Trophoblast cell (in vitro differentiated cells and primary cell): ENCODE results near the gene PMVK.

ENCODE experiments used
- DNase-seq, 2 donors: peaks; one replicate each; pipeline ENCODE4 v3.0.0-alpha.2; 2016
- H2AFZ ChIP-seq: 2 replicates; pipeline ENCODE4 v1.6.1; 2013; ENCODE audit warnings: low read length, moderate library complexity, mild to moderate bottlenecking; ENCODE audit not compliant: insufficient read depth, poor library complexity
- H2AK5ac ChIP-seq: 2 replicates; pipeline ENCODE4 v1.6.1; 2013; ENCODE audit warnings: mild to moderate bottlenecking, low read length
- H2BK120ac ChIP-seq: 2 replicates; pipeline ENCODE4 v1.6.1; 2013; ENCODE audit warnings: low read length, mild to moderate bottlenecking, moderate library complexity; ENCODE audit not compliant: insufficient read depth, poor library complexity
- H2BK12ac ChIP-seq: 2 replicates; pipeline ENCODE4 v1.6.1; 2013; ENCODE audit warnings: mild to moderate bottlenecking, low read length, moderate library complexity
- H2BK5ac ChIP-seq: 2 replicates; pipeline ENCODE4 v1.6.1; 2013; ENCODE audit warnings: low read length, low read depth, moderate library complexity, mild to moderate bottlenecking; ENCODE audit not compliant: poor library complexity
- H3K14ac ChIP-seq: 2 replicates; pipeline ENCODE4 v1.6.1; 2013; ENCODE audit warnings: mild to moderate bottlenecking, low read length
- H3K18ac ChIP-seq: 2 replicates; pipeline ENCODE4 v1.6.1; 2013; ENCODE audit warnings: mild to moderate bottlenecking, low read length
- H3K23ac ChIP-seq: 2 replicates; pipeline ENCODE4 v1.6.1; 2013; ENCODE audit warnings: low read length
- H3K27ac ChIP-seq: 2 replicates; pipeline ENCODE4 v1.5.1; 2013; ENCODE audit warnings: low read depth, mild to moderate bottlenecking, inconsistent platforms, low read length, moderate library complexity
- H3K27me3 ChIP-seq: 2 replicates; pipeline ENCODE4 v1.6.1; 2013; ENCODE audit warnings: inconsistent platforms, mild to moderate bottlenecking, low read length, moderate library complexity; ENCODE audit not compliant: insufficient read depth
- H3K36me3 ChIP-seq, 2 experiments: 1 replicate in 1 of 2; 2 replicates in 1 of 2; pipeline ENCODE4 v1.6.1; 2013; ENCODE audit warnings: low read length in 2 of 2, mild to moderate bottlenecking in 2 of 2, moderate library complexity in 1 of 2; ENCODE audit not compliant: insufficient read depth in 2 of 2, control insufficient read depth in 1 of 2
- H3K4ac ChIP-seq: 2 replicates; pipeline ENCODE4 v1.6.1; 2013; ENCODE audit warnings: low read depth, mild to moderate bottlenecking, low read length, moderate library complexity
- H3K4me1 ChIP-seq, 2 experiments: 1 replicate in 1 of 2; 2 replicates in 1 of 2; pipeline ENCODE4 v1.6.1; 2013; ENCODE audit warnings: low read length in 2 of 2, mild to moderate bottlenecking in 2 of 2, moderate library complexity in 1 of 2; ENCODE audit not compliant: insufficient read depth in 2 of 2, control insufficient read depth in 1 of 2
- H3K4me2 ChIP-seq: 2 replicates; pipeline ENCODE4 v1.6.1; 2013; ENCODE audit warnings: inconsistent platforms, mild to moderate bottlenecking, low read length, moderate library complexity
- H3K4me3 ChIP-seq: 2 replicates; pipeline ENCODE4 v1.5.1; 2013; ENCODE audit warnings: mild to moderate bottlenecking, low read depth, low read length, inconsistent platforms
- H3K79me1 ChIP-seq: one replicate; pipeline ENCODE4 v1.6.1; 2013; ENCODE audit warnings: low read length
- H3K79me2 ChIP-seq: 2 replicates; pipeline ENCODE4 v1.6.1; 2013; ENCODE audit warnings: low read length, mild to moderate bottlenecking; ENCODE audit not compliant: control insufficient read depth, insufficient read depth, poor library complexity
- H3K9ac ChIP-seq: 2 replicates; pipeline ENCODE4 v1.6.1; 2013; ENCODE audit warnings: mild to moderate bottlenecking, low read length
- H3K9me3 ChIP-seq: 2 replicates; pipeline ENCODE4 v1.6.1; 2013; ENCODE audit warnings: low read depth, mild to moderate bottlenecking, control low read depth, inconsistent platforms, low read length; ENCODE audit not compliant: insufficient read depth
- H4K12ac ChIP-seq: 2 replicates; pipeline ENCODE4 v1.6.1; 2013; ENCODE audit warnings: low read depth, mild to moderate bottlenecking, low read length, moderate library complexity
- H4K8ac ChIP-seq: 2 replicates; pipeline ENCODE4 v1.6.1; 2013; ENCODE audit warnings: low read depth, mild to moderate bottlenecking, low read length, moderate library complexity
- H4K91ac ChIP-seq: one replicate; pipeline ENCODE4 v1.6.1; 2013; ENCODE audit warnings: low read depth, mild to moderate bottlenecking, low read length, moderate library complexity
- WGBS: extraction: QIAGEN DNeasy Blood & Tissue Kit; methylation state at CpG from one replicate; pipeline ENCODE4 v1.1.7; 2013; ENCODE audit warnings: missing lambda C conversion rate; ENCODE audit not compliant: insufficient read length, insufficient coverage; ENCODE audit errors: extremely low coverage; 5-methylcytosine and 5-hydroxymethylcytosine counted together

PMVK gene

GRCh38 chr1:154938604-154939399 lies 2.3 kb upstream of the PMVK start:
- Histone ChIP-seq H3K14ac (peak overlapping the region; percentile 17), H3K4ac (no peak overlapping the region), H3K4me3 (no peak overlapping the region), H3K36me3 (no peaks in the 10 kb centered on the region), H3K9ac (no peak overlapping the region), H3K79me2 (peaks cover 4% of the 10 kb centered on the region), H4K91ac (no peak overlapping the region), H3K4me2 (no peak overlapping the region), H2AFZ (no peak overlapping the region), H2BK12ac (peak overlapping the region; percentile 5), H3K27ac (no peak overlapping the region), H3K9me3 (peaks cover 2% of the 10 kb centered on the region), H2BK120ac (no peak overlapping the region), H2AK5ac (peak overlapping the region; percentile 3), H4K8ac (no peak overlapping the region), H3K27me3 (no peaks in the 10 kb centered on the region), H4K12ac (no peak overlapping the region), H2BK5ac (no peak overlapping the region), H3K23ac (no peak overlapping the region), H3K18ac (no peak overlapping the region), H3K4me1 (peaks cover 19 to 21% of the 10 kb centered on the region in 2 experiments), H3K79me1 (peaks cover 14% of the 10 kb centered on the region)
- no CpG with 5 or more reads among the region's 7 CpGs for WGBS
- DNase-seq, result no peak

- H3K4ac ChIP-seq, result no peak overlapping the region
- H3K9me3 ChIP-seq, result peaks cover 2% of the 10 kb centered on the region
- peak overlapping the region; percentile 42 for H2BK5ac ChIP-seq
- no peaks in the 10 kb centered on the region for H3K27me3 ChIP-seq
- no peak overlapping the region for H2AK5ac ChIP-seq
- peak overlapping the region; percentile 28 for H2BK12ac ChIP-seq
- H3K4me1 ChIP-seq, result peaks cover 19 to 21% of the 10 kb centered on the region in 2 experiments
- no peak overlapping the region for H3K9ac ChIP-seq
- no CpG with 5 or more reads among the region's 8 CpGs for WGBS
- DNase-seq, result no peak
- peak overlapping the region; percentile 91 for H3K27ac ChIP-seq
- no peak overlapping the region for H3K23ac ChIP-seq
- H3K4me3 ChIP-seq, result no peak overlapping the region
- no peak overlapping the region for H3K14ac ChIP-seq
- no peak overlapping the region for H4K91ac ChIP-seq
- peak overlapping the region; percentile 12 for H4K8ac ChIP-seq
- H3K4me2 ChIP-seq, result peak overlapping the region; percentile 77
- peaks cover 14% of the 10 kb centered on the region for H3K79me1 ChIP-seq
- no peak overlapping the region for H4K12ac ChIP-seq
- peaks cover 4% of the 10 kb centered on the region for H3K79me2 ChIP-seq
- no peaks in the 10 kb centered on the region for H3K36me3 ChIP-seq
- no peak overlapping the region for H2AFZ ChIP-seq
- H3K18ac ChIP-seq, result no peak overlapping the region
- H2BK120ac ChIP-seq, result peak overlapping the region; percentile 23
Observed at GRCh38 chr1:154937988-154938386, 1.5 kb upstream of the PMVK start.

GRCh38 chr1:154937085-154937987 lies 817 bp upstream of the PMVK start:
- Histone ChIP-seq H2AK5ac (no peak overlapping the region), H3K4me2 (peak overlapping the region; percentile 77), H2BK120ac (peak overlapping the region; percentile 82), H3K4me1 (peaks cover 19 to 21% of the 10 kb centered on the region in 2 experiments), H3K14ac (peak overlapping the region; percentile 63), H3K4ac (no peak overlapping the region), H3K18ac (peak overlapping the region; percentile 67), H3K9ac (peak overlapping the region; percentile 79), H3K27ac (peak overlapping the region; percentile 91), H3K4me3 (peak overlapping the region; percentile 73), H3K27me3 (no peaks in the 10 kb centered on the region), H3K36me3 (no peaks in the 10 kb centered on the region), H2BK5ac (peak overlapping the region; percentile 83), H3K23ac (no peak overlapping the region), H4K91ac (peak overlapping the region; percentile 80), H4K8ac (peak overlapping the region; percentile 87), H3K9me3 (peaks cover 2% of the 10 kb centered on the region), H2BK12ac (peak overlapping the region; percentile 46), H3K79me2 (peaks cover 4% of the 10 kb centered on the region), H4K12ac (peak overlapping the region; percentile 41), H2AFZ (peak overlapping the region; percentile 81), H3K79me1 (peaks cover 14% of the 10 kb centered on the region)
- no CpG with 5 or more reads among the region's 36 CpGs for WGBS
- peak; percentile 87 to 93 for DNase-seq

- WGBS, result no CpG with 5 or more reads among the region's 27 CpGs
- DNase-seq, result peak; percentile 11 to 47
- H3K18ac ChIP-seq, result peak overlapping the region; percentile 87
- peak overlapping the region; percentile 77 for H3K4me2 ChIP-seq
- peak overlapping the region; percentile 83 for H2BK12ac ChIP-seq
- H4K12ac ChIP-seq, result peak overlapping the region; percentile 57
- H3K4me1 ChIP-seq, result peaks cover 12 to 13% of the 10 kb centered on the region in 2 experiments
- no peak overlapping the region for H2AK5ac ChIP-seq
- H4K8ac ChIP-seq, result peak overlapping the region; percentile 87
- peak overlapping the region; percentile 83 for H2BK5ac ChIP-seq
- peak overlapping the region; percentile 91 for H3K27ac ChIP-seq
- H4K91ac ChIP-seq, result peak overlapping the region; percentile 80
- H3K79me1 ChIP-seq, result peaks cover 14% of the 10 kb centered on the region
- H3K27me3 ChIP-seq, result no peaks in the 10 kb centered on the region
- H3K36me3 ChIP-seq, result no peaks in the 10 kb centered on the region
- H2BK120ac ChIP-seq, result peak overlapping the region; percentile 93
- peak overlapping the region; percentile 79 for H3K4me3 ChIP-seq
- H3K9me3 ChIP-seq, result no peaks in the 10 kb centered on the region
- H2AFZ ChIP-seq, result peak overlapping the region; percentile 81
- H3K4ac ChIP-seq, result peak overlapping the region; percentile 2
- H3K9ac ChIP-seq, result peak overlapping the region; percentile 7
- H3K14ac ChIP-seq, result peak overlapping the region; percentile 89
- H3K79me2 ChIP-seq, result peaks cover 4% of the 10 kb centered on the region
- no peak overlapping the region for H3K23ac ChIP-seq
Observed at GRCh38 chr1:154935749-154936554, 567 bp downstream of the PMVK start.
